ENCODE data around the gene RNF157. TPM values are rescaled to one million over a fixed set of nuclear protein-coding genes. Genes with fewer than 3 reads are reported as not detected.

RNF157 gene
- total and polyA plus RNA-seq, 10 of the 15 experiments (the other 5 are each of a cell fraction or from before 2014, with no cell fraction given): 1.4 to 15.9 (median 9.6) TPM

DNA sequence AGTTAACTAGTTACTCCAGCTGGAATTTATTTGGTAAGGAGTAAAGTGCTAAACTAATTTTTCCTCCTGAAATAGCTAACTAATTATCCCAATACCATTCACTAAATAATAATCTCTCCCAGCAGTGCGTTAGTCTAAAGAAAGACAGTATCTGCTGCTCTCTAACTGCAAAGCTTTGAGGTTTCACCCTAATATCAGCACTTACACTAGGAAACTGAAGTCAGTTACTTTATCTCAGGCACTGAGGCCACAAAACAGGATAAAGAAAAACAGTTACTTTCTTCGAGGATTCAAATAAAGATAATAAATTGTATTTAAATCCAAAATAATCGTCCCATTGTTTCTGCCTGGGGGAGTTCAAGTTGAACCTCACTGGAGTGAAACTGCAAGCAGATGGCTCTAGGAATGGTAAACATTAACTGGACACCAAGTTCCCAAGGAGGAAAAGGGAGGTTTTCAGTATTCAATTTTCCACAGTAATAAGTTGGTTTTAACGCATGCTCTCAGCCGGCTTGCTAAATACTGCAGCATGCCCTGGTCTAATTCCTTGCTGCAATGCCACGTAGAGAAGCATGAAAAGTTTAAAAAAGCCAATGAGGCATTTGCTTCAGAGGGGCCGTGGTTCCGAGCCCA lies 79.3 kb downstream of the RNF157 start:
- H3K4me3 ChIP-seq: no peak overlapping the region
- FAIRE-seq (no peak), DNase-seq (ENCODE audit: low read depth, low spot score) (no peak), ATAC-seq (no peak)
- H3K36me3 ChIP-seq (ENCODE audit: control insufficient read depth in 2 of 2, insufficient read depth in 2 of 2, low read length in 1 of 2): no peaks in the 10 kb centered on the region
- H3K27ac ChIP-seq (ENCODE audit: control insufficient read depth, insufficient read depth): no peak overlapping the region
- no peak overlapping the region for H2AFZ ChIP-seq (ENCODE audit: control insufficient read depth, low read depth, low read length)
- no TSS peak for BruUV-seq (replicated peaks)
- H3K27me3 ChIP-seq (replicated peaks in 1 of 2; ENCODE audit: control insufficient read depth in 2 of 2, insufficient read depth in 2 of 2, low read length in 1 of 2): no peaks in the 10 kb centered on the region
- ChIA-PET SMC1A (ENCODE audit: uncharacterized antibody, unreplicated experiment) (interaction anchor here (0.6 to 1.7 kb wide), 5 partner anchors 9 to 258 kb away, joined by 3 to 5 read pairs (median 3); no protein-coding TSS in a partner anchor), CTCF (interaction anchor here (0.9 to 4.4 kb wide), 6 partner anchors 12 to 119 kb away, joined by 3 to 13 read pairs (median 4); no protein-coding TSS in a partner anchor), RAD21 (ENCODE audit: unreplicated experiment) (interaction anchor here (1.2 kb wide), 1 partner anchor 11 kb away, joined by 3 read pairs; no protein-coding TSS in a partner anchor), POLR2A (no interaction called here)
- no peaks in the 10 kb centered on the region for H4K20me1 ChIP-seq (ENCODE audit: control insufficient read depth, insufficient read depth)
- no peaks in the 10 kb centered on the region for H3K9me3 ChIP-seq (replicated peaks; ENCODE audit: control insufficient read depth, insufficient read depth, low read length)
- intact Hi-C loops (cut with micrococcal nuclease; ENCODE audit: unreplicated experiment) (no loop called here), in situ Hi-C loops (cut with MboI) (no loop called here)
- TF ChIP-seq CBFB (IDR thresholded peaks at IDR 0.05; ENCODE audit: low read depth): no peak
- no peak for TF ChIP-seq SIX5 (IDR thresholded peaks at IDR 0.05; ENCODE audit: low read depth, low read length, severe bottlenecking)
- TF ChIP-seq MXI1 (IDR thresholded peaks at IDR 0.05; ENCODE audit: low read depth, low read length): no peak
- no peak for TF ChIP-seq DPF2 (IDR thresholded peaks at IDR 0.05)
- TF ChIP-seq, protein P1, sequence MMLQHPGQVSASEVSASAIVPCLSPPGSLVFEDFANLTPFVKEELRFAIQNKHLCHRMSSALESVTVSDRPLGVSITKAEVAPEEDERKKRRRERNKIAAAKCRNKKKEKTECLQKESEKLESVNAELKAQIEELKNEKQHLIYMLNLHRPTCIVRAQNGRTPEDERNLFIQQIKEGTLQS (IDR thresholded peaks at IDR 0.05; ENCODE audit: borderline replicate concordance, extremely low read depth, low read depth, low read length): no peak
- TF ChIP-seq, protein P2, sequence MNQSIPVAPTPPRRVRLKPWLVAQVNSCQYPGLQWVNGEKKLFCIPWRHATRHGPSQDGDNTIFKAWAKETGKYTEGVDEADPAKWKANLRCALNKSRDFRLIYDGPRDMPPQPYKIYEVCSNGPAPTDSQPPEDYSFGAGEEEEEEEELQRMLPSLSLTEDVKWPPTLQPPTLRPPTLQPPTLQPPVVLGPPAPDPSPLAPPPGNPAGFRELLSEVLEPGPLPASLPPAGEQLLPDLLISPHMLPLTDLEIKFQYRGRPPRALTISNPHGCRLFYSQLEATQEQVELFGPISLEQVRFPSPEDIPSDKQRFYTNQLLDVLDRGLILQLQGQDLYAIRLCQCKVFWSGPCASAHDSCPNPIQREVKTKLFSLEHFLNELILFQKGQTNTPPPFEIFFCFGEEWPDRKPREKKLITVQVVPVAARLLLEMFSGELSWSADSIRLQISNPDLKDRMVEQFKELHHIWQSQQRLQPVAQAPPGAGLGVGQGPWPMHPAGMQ (IDR thresholded peaks at IDR 0.05; ENCODE audit: borderline replicate concordance): no peak
- TF ChIP-seq SREBF2 (IDR thresholded peaks at IDR 0.05; ENCODE audit: low read length): no peak
- no peak for TF ChIP-seq SMC3 (IDR thresholded peaks at IDR 0.05; ENCODE audit: borderline replicate concordance, low read length)
- no peak for TF ChIP-seq YBX1 (IDR thresholded peaks at IDR 0.05)
- no peak for TF ChIP-seq ESRRA (IDR thresholded peaks at IDR 0.05; ENCODE audit: low read length)
- TF ChIP-seq ZNF217 (IDR thresholded peaks at IDR 0.05): no peak
- no peak for TF ChIP-seq POLR2AphosphoS5 (IDR thresholded peaks at IDR 0.05; ENCODE audit: low read length)
- no peak for TF ChIP-seq RELA (IDR thresholded peaks at IDR 0.05; ENCODE audit: borderline replicate concordance, partially characterized antibody)
- no peak for TF ChIP-seq JUNB (IDR thresholded peaks at IDR 0.05)
- no peak for TF ChIP-seq SUPT20H (IDR thresholded peaks at IDR 0.05; ENCODE audit: borderline replicate concordance, control insufficient read depth, low read depth, low read length)
- no peak for TF ChIP-seq ZBTB33 (IDR thresholded peaks at IDR 0.05)
- TF ChIP-seq MYC (IDR thresholded peaks at IDR 0.05; ENCODE audit: insufficient read depth, insufficient read length, insufficient replicate concordance, low read length, severe bottlenecking): no peak
- TF ChIP-seq EZH2 (IDR thresholded peaks at IDR 0.05; ENCODE audit: borderline replicate concordance, control insufficient read depth, low read depth, low read length): no peak
- H3K4me2 ChIP-seq (ENCODE audit: control insufficient read depth, insufficient read depth): no peak overlapping the region
- H3K79me2 ChIP-seq (ENCODE audit: control insufficient read depth, insufficient read depth, low read length): no peaks in the 10 kb centered on the region
- H3K4me1 ChIP-seq (ENCODE audit: control insufficient read depth, insufficient read depth, low read length): no peaks in the 10 kb centered on the region
- WGBS (ENCODE audit: insufficient coverage, insufficient replicate concordance, low lambda C conversion rate, missing lambda C conversion rate): 79% methylated on average over 8 of the region's 8 CpGs
- no peak overlapping the region for H3K9ac ChIP-seq (ENCODE audit: control insufficient read depth, insufficient read depth, low read length)

All from GM12878 (cell line).